Measurements from ENCODE around the gene CYP11A1. TPM values are rescaled to one million over a fixed set of nuclear protein-coding genes. Genes with fewer than 3 reads are reported as not detected.

Gene CYP11A1
- total RNA-seq, 1 donor from 2014 or later = 2.0 TPM

DNA sequence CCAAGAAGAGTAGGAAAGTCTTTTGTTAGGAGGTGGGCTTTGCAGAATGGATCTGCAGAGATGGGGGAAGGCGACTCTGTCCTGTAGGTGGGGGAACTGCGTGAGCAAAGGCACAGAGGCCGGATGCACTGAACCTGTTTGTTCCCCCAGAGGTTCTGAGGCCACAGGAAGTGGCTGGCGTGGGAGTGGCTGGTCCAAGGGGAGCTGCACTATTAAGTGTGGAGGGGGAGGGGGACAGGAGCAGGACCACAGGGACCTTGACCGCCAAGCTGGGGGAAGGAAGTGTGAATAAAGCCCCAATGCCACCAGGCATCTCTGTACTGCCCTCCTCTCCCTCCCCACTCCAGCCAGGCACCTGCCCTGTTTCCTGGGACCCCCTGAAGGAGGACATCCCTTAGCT lies 51.8 kb downstream of the CYP11A1 start:
- TF ChIP-seq, protein P1, sequence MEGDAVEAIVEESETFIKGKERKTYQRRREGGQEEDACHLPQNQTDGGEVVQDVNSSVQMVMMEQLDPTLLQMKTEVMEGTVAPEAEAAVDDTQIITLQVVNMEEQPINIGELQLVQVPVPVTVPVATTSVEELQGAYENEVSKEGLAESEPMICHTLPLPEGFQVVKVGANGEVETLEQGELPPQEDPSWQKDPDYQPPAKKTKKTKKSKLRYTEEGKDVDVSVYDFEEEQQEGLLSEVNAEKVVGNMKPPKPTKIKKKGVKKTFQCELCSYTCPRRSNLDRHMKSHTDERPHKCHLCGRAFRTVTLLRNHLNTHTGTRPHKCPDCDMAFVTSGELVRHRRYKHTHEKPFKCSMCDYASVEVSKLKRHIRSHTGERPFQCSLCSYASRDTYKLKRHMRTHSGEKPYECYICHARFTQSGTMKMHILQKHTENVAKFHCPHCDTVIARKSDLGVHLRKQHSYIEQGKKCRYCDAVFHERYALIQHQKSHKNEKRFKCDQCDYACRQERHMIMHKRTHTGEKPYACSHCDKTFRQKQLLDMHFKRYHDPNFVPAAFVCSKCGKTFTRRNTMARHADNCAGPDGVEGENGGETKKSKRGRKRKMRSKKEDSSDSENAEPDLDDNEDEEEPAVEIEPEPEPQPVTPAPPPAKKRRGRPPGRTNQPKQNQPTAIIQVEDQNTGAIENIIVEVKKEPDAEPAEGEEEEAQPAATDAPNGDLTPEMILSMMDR (IDR thresholded peaks at IDR 0.05; ENCODE audit: insufficient read depth, low read length, poor library complexity, severe bottlenecking) = no peak
- no peak for DNase-seq (ENCODE audit: low read depth)
- Histone ChIP-seq H3K27me3 (ENCODE audit: control insufficient read depth, insufficient read depth, low read length) (peaks cover 7% of the 10 kb centered on the region), H3K4me3 (ENCODE audit: low read depth, low read length) (no peak overlapping the region), H3K36me3 (ENCODE audit: control insufficient read depth, insufficient read depth, low read length) (no peaks in the 10 kb centered on the region)

DNA sequence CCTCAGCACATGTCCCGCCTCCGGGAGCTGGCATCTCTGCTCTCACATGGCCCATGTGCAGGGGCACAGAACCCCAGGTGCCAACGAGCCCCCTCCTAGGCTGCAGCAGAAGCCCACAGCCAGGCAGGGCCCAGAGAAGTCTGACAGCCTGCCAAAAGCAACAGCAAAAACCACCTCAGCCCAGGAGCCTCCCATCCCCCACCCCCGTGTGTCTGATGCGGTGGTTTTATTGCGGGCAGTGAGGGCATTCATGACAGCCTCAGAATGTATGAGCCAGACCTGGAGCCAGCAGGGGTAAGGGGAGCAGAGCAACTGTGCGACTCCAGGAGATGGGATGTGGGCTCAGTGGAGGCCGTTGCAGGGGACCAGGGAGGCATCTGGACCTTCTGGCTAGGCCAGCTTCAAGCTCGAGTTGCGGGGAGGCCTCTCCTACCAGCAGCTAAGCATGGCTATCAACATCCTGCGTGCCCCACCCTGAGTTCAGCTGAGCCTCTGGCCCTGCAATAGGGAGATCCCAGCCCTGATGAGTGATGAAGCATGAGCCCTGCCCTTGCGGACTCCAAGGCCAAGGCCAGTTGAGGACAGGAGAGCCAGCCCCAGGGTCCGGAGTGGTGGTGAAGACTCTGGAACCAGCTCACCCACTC lies 52.5 kb downstream of the CYP11A1 start:
- TF ChIP-seq, protein P1 (IDR thresholded peaks at IDR 0.05; ENCODE audit: insufficient read depth, low read length, poor library complexity, severe bottlenecking) = no peak
- peak; percentile 32 for DNase-seq (ENCODE audit: low read depth)

DNA sequence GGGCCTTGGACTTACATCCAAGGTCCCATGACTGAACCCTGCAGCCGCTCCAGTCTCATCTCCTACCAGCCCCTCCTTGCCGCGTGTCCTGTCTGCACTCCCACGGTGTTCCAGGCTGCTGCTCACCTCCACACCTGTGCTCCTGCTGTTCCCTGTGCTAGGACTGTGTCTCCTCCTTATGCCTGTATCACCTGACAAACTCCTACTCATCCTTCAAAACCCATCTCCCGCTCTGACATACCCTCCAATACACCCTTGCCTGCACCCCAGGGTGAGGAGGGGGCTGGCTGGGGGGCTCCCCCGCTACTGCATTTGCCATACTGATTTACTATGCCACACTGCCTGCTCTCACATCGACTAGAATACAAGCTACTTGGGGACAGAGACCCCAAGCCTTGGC lies 53.6 kb downstream of the CYP11A1 start:
- TF ChIP-seq, protein P1 (IDR thresholded peaks at IDR 0.05; ENCODE audit: insufficient read depth, low read length, poor library complexity, severe bottlenecking) = no peak
- Histone ChIP-seq H3K4me3 (ENCODE audit: low read depth, low read length) (no peak overlapping the region), H3K36me3 (ENCODE audit: control insufficient read depth, insufficient read depth, low read length) (no peaks in the 10 kb centered on the region), H3K27me3 (ENCODE audit: control insufficient read depth, insufficient read depth, low read length) (peaks cover 15% of the 10 kb centered on the region)
- DNase-seq (ENCODE audit: low read depth) = no peak

More for the DNA sequence above, 52.5 kb downstream of the CYP11A1 start:
- peaks cover 7% of the 10 kb centered on the region for H3K27me3 ChIP-seq (ENCODE audit: control insufficient read depth, insufficient read depth, low read length)
- H3K4me3 ChIP-seq (ENCODE audit: low read depth, low read length) = no peak overlapping the region
- no peaks in the 10 kb centered on the region for H3K36me3 ChIP-seq (ENCODE audit: control insufficient read depth, insufficient read depth, low read length)

DNA sequence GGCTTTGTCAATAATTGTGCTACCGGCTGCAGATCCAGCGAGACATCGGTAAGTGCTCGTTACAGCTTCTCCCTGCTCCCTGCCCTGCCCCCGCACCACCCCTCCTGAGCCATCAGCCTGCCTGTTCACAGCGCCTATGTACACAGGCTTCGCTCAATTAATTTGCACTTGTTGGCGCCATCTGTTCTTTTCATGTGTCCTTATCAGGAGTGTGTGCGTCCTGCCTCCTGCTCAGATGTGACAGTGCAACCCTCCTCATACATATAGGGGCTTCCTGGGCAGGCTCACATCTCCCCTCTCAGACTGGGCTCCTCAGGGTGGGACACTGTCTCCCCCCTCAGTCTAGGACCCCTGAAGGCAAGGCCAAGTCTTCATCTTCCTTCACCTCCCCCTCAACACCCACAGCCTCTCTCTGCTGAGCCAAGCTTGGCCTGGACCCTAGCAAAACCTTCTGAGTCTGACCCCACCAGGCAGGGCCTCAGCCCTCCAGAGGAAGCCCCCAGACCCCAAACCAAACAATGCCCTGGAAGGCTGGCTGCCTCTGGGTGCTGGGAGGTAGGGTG lies 54.9 kb downstream of the CYP11A1 start:
- Histone ChIP-seq H3K4me3 (ENCODE audit: low read depth, low read length) (no peak overlapping the region), H3K27me3 (ENCODE audit: control insufficient read depth, insufficient read depth, low read length) (peaks cover 21% of the 10 kb centered on the region), H3K36me3 (ENCODE audit: control insufficient read depth, insufficient read depth, low read length) (no peaks in the 10 kb centered on the region)
- no peak for DNase-seq (ENCODE audit: low read depth)
- TF ChIP-seq, protein P1 (IDR thresholded peaks at IDR 0.05; ENCODE audit: insufficient read depth, low read length, poor library complexity, severe bottlenecking) = no peak

DNA sequence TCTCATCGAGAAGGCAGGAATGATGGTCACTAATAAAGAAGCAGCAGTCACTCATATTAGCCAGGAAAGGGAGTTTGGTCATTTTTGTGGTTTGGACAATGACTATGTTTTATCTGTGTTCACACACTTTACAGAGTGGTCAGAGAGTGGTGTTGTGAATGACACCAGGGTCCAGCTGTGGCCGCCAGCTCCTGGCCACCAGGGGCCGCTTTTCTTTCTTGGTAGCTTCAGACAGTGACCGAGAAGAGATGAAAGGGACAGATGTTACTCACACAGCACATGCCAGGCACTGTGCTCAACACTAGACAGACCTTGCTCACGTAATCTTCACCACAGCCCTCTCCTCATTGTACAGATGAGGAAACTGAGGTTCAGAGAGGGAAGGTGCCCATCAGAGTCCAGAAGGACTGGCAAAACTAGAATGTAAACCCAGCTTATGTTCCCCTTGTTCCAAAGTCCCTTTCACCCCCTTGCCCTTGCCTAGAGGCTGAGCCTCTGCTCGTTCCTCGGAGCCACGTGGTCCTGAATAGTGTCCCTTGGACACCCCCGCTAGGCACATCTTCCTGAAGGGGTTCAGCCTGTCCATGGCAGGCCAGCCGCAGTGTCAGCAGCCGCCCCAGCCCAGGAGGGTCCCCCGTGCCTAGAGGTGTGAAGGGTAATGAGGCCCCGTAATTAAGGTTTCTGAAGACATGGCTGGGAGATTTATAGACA lies 55.6 kb downstream of the CYP11A1 start:
- peaks cover 27% of the 10 kb centered on the region for H3K27me3 ChIP-seq (ENCODE audit: control insufficient read depth, insufficient read depth, low read length)
- H3K36me3 ChIP-seq (ENCODE audit: control insufficient read depth, insufficient read depth, low read length) = no peaks in the 10 kb centered on the region
- TF ChIP-seq, protein P1 (IDR thresholded peaks at IDR 0.05; ENCODE audit: insufficient read depth, low read length, poor library complexity, severe bottlenecking) = peak; percentile 78
- no peak for DNase-seq (ENCODE audit: low read depth)
- H3K4me3 ChIP-seq (ENCODE audit: low read depth, low read length) = no peak overlapping the region
